Breast epithelium (tissue), 3 donors: ENCODE data around the gene AZI2.

Source experiments
- POLR2A ChIP-seq: fragments of 450-650 bp; IDR thresholded peaks from one replicate; pipeline ENCODE4 v1.6.1; 2016; ENCODE audit warnings: antibody characterized with exemption, mild to moderate bottlenecking, moderate library complexity
- TF ChIP-seq, protein P1 (sequence below), 3 donors: fragments of 450-650 bp; IDR thresholded peaks; one replicate each; pipeline ENCODE4 v1.5.1; 2016 to 2017; ENCODE audit warnings: antibody characterized with exemption in 3 of 3, mild to moderate bottlenecking in 3 of 3, moderate library complexity in 3 of 3

DNA sequence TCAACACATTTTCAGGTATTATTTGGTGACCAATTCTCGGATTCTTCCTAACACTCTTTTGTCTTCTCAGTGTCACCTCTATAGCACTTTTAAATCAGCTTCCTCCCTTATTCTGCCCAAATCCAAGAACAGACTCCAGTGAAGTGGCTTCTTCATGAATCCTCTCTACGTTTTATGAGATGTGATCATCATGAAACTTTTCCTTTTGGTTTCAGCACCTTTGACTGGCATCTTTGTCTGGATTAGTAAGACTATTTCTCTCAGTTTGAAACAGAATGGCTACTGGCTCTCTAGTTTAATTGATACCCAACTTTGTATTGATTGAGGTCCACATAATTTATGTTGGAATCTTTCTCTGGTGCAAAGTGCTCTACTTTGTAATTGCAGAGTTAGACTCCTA, 61.6 kb downstream of the AZI2 start:
- TF ChIP-seq, protein P1, sequence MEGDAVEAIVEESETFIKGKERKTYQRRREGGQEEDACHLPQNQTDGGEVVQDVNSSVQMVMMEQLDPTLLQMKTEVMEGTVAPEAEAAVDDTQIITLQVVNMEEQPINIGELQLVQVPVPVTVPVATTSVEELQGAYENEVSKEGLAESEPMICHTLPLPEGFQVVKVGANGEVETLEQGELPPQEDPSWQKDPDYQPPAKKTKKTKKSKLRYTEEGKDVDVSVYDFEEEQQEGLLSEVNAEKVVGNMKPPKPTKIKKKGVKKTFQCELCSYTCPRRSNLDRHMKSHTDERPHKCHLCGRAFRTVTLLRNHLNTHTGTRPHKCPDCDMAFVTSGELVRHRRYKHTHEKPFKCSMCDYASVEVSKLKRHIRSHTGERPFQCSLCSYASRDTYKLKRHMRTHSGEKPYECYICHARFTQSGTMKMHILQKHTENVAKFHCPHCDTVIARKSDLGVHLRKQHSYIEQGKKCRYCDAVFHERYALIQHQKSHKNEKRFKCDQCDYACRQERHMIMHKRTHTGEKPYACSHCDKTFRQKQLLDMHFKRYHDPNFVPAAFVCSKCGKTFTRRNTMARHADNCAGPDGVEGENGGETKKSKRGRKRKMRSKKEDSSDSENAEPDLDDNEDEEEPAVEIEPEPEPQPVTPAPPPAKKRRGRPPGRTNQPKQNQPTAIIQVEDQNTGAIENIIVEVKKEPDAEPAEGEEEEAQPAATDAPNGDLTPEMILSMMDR (IDR thresholded peaks at IDR 0.05) = no peak
- no peak for TF ChIP-seq POLR2A
